ENCODE measurements around the gene KRTAP16-1.

Gene KRTAP16-1

DNA sequence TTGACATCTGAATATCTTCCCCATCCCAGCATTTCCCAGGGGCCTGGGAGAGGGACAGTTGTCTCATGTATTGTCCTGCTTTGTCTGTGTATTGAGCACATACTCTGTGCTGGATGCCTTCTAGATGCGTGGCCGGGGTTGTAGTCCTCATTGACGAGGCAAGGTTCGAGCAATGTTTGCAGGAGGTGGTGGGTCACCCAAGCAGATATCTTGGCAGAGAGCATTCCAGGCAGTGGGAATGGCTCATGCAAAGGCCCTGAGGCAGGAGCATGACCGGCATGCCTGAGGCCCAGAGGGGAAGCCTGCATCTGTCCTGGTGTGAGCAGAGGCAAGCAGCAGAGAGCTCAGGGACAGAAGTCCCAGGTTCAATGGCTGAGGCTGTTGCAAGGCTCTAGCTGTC, 24.0 kb upstream of the KRTAP16-1 start:
- H3K27ac ChIP-seq, result no peak overlapping the region
- intact Hi-C loops (cut with DNase I; ENCODE audit: low total_unique reads), result no loop called here
- H3K4me3 ChIP-seq, result no peak overlapping the region
- no peaks in the 10 kb centered on the region for H3K36me3 ChIP-seq
- H3K27me3 ChIP-seq, result peaks cover 0 to 23% of the 10 kb centered on the region in 2 donors
- peaks cover 0 to 8% (median 0%) of the 10 kb centered on the region in 4 donors for H3K4me1 ChIP-seq
- TF ChIP-seq, protein P1, sequence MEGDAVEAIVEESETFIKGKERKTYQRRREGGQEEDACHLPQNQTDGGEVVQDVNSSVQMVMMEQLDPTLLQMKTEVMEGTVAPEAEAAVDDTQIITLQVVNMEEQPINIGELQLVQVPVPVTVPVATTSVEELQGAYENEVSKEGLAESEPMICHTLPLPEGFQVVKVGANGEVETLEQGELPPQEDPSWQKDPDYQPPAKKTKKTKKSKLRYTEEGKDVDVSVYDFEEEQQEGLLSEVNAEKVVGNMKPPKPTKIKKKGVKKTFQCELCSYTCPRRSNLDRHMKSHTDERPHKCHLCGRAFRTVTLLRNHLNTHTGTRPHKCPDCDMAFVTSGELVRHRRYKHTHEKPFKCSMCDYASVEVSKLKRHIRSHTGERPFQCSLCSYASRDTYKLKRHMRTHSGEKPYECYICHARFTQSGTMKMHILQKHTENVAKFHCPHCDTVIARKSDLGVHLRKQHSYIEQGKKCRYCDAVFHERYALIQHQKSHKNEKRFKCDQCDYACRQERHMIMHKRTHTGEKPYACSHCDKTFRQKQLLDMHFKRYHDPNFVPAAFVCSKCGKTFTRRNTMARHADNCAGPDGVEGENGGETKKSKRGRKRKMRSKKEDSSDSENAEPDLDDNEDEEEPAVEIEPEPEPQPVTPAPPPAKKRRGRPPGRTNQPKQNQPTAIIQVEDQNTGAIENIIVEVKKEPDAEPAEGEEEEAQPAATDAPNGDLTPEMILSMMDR (IDR thresholded peaks at IDR 0.05), result no peak
- no peak for DNase-seq
- no peaks in the 10 kb centered on the region for H3K9me3 ChIP-seq

DNA sequence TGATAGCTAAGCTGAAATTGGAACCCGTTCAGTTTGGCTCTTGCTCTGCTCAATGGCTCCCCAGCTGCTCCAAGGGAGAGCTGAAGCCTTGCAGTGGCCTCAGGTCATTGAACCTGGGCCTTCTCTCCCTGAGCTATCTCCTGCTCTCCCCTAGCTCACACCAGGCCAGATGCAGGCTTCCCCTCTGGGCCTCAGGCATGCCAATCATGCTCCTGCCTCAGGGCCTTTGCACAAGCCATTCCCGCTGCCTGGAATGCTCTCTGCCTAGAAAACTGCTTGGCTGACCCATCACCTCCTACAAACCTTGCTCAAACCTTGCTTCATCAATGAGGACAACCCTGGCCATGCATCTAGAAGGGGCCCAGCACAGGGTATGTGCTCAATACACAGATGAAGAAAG, 23.1 kb upstream of the KRTAP16-1 start:
- Histone ChIP-seq H3K9me3 (no peaks in the 10 kb centered on the region), H3K27me3 (peaks cover 0 to 23% of the 10 kb centered on the region in 2 donors), H3K27ac (no peak overlapping the region), H3K36me3 (no peaks in the 10 kb centered on the region), H3K4me1 (peaks cover 0 to 8% (median 0%) of the 10 kb centered on the region in 4 donors), H3K4me3 (no peak overlapping the region)
- intact Hi-C loops (cut with DNase I; ENCODE audit: low total_unique reads), result no loop called here
- TF ChIP-seq, protein P1 (IDR thresholded peaks at IDR 0.05), result no peak
- no peak for DNase-seq

- DNase-seq, result no peak
- intact Hi-C loops (cut with DNase I; ENCODE audit: low total_unique reads), result no loop called here
- Histone ChIP-seq H3K27ac (no peak overlapping the region), H3K36me3 (no peaks in the 10 kb centered on the region), H3K4me1 (peaks cover 0 to 8% (median 0%) of the 10 kb centered on the region in 4 donors), H3K4me3 (no peak overlapping the region), H3K9me3 (no peaks in the 10 kb centered on the region), H3K27me3 (peaks cover 0 to 23% of the 10 kb centered on the region in 2 donors)
- TF ChIP-seq, protein P1 (IDR thresholded peaks at IDR 0.05), result no peak
Measured at GRCh38 chr17:41331606-41332005, 22.5 kb upstream of the KRTAP16-1 start.

DNA sequence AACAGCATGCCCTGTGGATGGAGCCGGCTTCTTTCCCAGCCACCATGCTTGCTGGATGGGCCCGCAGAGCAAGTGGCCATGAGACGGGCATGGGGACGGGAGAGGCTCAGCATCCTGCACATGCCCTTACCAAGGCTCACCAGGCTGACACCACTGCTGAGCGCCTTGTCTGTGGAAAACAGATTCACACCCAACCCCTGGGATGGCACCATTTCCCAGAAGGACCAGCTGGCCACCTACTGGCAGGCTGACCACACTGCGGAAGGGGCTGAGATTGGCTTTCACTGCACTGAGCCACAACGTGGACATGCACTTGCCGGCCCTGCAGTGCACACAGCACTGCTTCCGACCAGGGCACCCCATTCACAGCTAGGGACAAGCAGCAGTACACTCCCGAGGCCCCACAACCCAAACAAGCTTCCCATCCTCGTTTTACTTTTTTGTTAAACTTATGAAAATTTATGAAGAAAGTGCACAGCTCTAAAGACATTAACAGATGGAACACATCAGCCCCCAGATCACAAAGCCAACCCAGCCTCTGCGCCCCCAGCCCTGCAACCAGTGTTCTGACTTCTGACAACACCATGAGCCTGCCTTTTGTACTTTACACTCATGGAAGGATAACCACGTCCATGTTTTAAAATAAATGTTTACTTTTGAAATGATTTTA, 20.3 kb upstream of the KRTAP16-1 start:
- Histone ChIP-seq H3K9me3 (no peaks in the 10 kb centered on the region), H3K27me3 (peaks cover 0 to 16% of the 10 kb centered on the region in 2 donors), H3K4me1 (no peaks in the 10 kb centered on the region), H3K36me3 (no peaks in the 10 kb centered on the region), H3K4me3 (no peak overlapping the region), H3K27ac (no peak overlapping the region)
- DNase-seq, result no peak
- TF ChIP-seq, protein P1 (IDR thresholded peaks at IDR 0.05), result peak; percentile 48 to 50
- intact Hi-C loops (cut with DNase I; ENCODE audit: low total_unique reads), result loop anchor here (10.0 kb wide), 1 partner anchor 415 kb away; no protein-coding TSS in a partner anchor

- Histone ChIP-seq H3K27me3 (peaks cover 0 to 13% of the 10 kb centered on the region in 2 donors), H3K4me3 (no peak overlapping the region), H3K9me3 (no peaks in the 10 kb centered on the region), H3K4me1 (no peaks in the 10 kb centered on the region), H3K27ac (no peak overlapping the region), H3K36me3 (no peaks in the 10 kb centered on the region)
- TF ChIP-seq, protein P1 (IDR thresholded peaks at IDR 0.05), result no peak
- intact Hi-C loops (cut with DNase I; ENCODE audit: low total_unique reads), result loop anchor here (10.0 kb wide), 1 partner anchor 413 kb away; no protein-coding TSS in a partner anchor
- no peak for DNase-seq
Measured at GRCh38 chr17:41328207-41328606, 19.1 kb upstream of the KRTAP16-1 start.

Measured in tibial artery (tissue), 4 donors.